HepG2 (cell line): ENCODE results near the gene CSMD2.

Source experiments
- ATF1 ChIP-seq: IDR thresholded peaks from 2 replicates; pipeline ENCODE4 v1.6.1; 2016; ENCODE audit warnings: mild to moderate bottlenecking, control low read depth
- JUND ChIP-seq: sonication (generic); formaldehyde crosslinking; IDR thresholded peaks from 2 replicates; pipeline ENCODE4 v1.8.0; 2022; ENCODE audit warnings: mild to moderate bottlenecking, missing genetic modification reagents
- PAX8 ChIP-seq: sonication (generic); formaldehyde crosslinking; IDR thresholded peaks from 2 replicates; pipeline ENCODE4 v1.8.0; 2022; ENCODE audit warnings: mild to moderate bottlenecking, missing genetic modification reagents, borderline replicate concordance
- RAD21 ChIP-seq: fragments of 450-650 bp; formaldehyde crosslinking; IDR thresholded peaks from 2 replicates; pipeline ENCODE4 v1.5.0; 2020; ENCODE audit warnings: mild to moderate bottlenecking
- TCF7L2 ChIP-seq: IDR thresholded peaks from 2 replicates; pipeline ENCODE4 v1.6.1; 2011; ENCODE audit warnings: mild to moderate bottlenecking, low read depth, low read length, moderate library complexity
- ZFX ChIP-seq: sonication (generic); formaldehyde crosslinking; IDR thresholded peaks from 2 replicates; pipeline ENCODE4 v1.4.0; 2020; ENCODE audit warnings: mild to moderate bottlenecking, low read depth, missing genetic modification reagents, moderate library complexity
- ZNF251 ChIP-seq: sonication (generic); formaldehyde crosslinking; IDR thresholded peaks from 2 replicates; pipeline ENCODE4 v1.9.0; 2021; ENCODE audit warnings: mild to moderate bottlenecking, missing genetic modification reagents
- ZNF333 ChIP-seq: sonication (generic); formaldehyde crosslinking; IDR thresholded peaks from 2 replicates; pipeline ENCODE4 v1.4.0; 2020; ENCODE audit warnings: mild to moderate bottlenecking, missing genetic modification reagents, borderline replicate concordance
- ZZZ3 ChIP-seq: sonication (generic); formaldehyde crosslinking; IDR thresholded peaks from 2 replicates; pipeline ENCODE4 v1.4.0; 2020; ENCODE audit warnings: missing genetic modification reagents, mild to moderate bottlenecking, borderline replicate concordance
- TF ChIP-seq, protein P1 (sequence below): sonication (generic); formaldehyde crosslinking; IDR thresholded peaks from 2 replicates; pipeline ENCODE4 v1.4.0; 2020; ENCODE audit warnings: missing genetic modification reagents
- TF ChIP-seq, protein P2 (sequence below): sonication (generic); formaldehyde crosslinking; IDR thresholded peaks from one replicate; pipeline ENCODE4 v1.5.1; 2020; ENCODE audit warnings: mild to moderate bottlenecking, missing genetic modification reagents; ENCODE audit errors: not compliant biosample characterization
- TF ChIP-seq, protein P3 (sequence below): sonication (generic); formaldehyde crosslinking; IDR thresholded peaks from 2 replicates; pipeline ENCODE4 v1.8.1; 2023; ENCODE audit warnings: missing genetic modification reagents, mild to moderate bottlenecking, borderline replicate concordance
- TF ChIP-seq, protein P4 (sequence below): sonication (generic); formaldehyde crosslinking; IDR thresholded peaks from 2 replicates; pipeline ENCODE4 v1.5.0; 2020; ENCODE audit warnings: mild to moderate bottlenecking, missing genetic modification reagents, moderate library complexity

- TF ChIP-seq TCF7L2 (no peak), JUND (CRISPR knock-in tag) (no peak), ATF1 (CRISPR knock-in tag) (no peak), ZFX (CRISPR knock-in tag) (no peak), ZNF333 (CRISPR knock-in tag) (no peak), ZZZ3 (CRISPR knock-in tag) (no peak), RAD21 (CRISPR knock-in tag) (no peak), ZNF251 (CRISPR knock-in tag) (no peak), PAX8 (CRISPR knock-in tag) (no peak)
- TF ChIP-seq, protein P1, sequence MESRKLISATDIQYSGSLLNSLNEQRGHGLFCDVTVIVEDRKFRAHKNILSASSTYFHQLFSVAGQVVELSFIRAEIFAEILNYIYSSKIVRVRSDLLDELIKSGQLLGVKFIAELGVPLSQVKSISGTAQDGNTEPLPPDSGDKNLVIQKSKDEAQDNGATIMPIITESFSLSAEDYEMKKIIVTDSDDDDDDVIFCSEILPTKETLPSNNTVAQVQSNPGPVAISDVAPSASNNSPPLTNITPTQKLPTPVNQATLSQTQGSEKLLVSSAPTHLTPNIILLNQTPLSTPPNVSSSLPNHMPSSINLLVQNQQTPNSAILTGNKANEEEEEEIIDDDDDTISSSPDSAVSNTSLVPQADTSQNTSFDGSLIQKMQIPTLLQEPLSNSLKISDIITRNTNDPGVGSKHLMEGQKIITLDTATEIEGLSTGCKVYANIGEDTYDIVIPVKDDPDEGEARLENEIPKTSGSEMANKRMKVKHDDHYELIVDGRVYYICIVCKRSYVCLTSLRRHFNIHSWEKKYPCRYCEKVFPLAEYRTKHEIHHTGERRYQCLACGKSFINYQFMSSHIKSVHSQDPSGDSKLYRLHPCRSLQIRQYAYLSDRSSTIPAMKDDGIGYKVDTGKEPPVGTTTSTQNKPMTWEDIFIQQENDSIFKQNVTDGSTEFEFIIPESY = no peak
- TF ChIP-seq, protein P2, sequence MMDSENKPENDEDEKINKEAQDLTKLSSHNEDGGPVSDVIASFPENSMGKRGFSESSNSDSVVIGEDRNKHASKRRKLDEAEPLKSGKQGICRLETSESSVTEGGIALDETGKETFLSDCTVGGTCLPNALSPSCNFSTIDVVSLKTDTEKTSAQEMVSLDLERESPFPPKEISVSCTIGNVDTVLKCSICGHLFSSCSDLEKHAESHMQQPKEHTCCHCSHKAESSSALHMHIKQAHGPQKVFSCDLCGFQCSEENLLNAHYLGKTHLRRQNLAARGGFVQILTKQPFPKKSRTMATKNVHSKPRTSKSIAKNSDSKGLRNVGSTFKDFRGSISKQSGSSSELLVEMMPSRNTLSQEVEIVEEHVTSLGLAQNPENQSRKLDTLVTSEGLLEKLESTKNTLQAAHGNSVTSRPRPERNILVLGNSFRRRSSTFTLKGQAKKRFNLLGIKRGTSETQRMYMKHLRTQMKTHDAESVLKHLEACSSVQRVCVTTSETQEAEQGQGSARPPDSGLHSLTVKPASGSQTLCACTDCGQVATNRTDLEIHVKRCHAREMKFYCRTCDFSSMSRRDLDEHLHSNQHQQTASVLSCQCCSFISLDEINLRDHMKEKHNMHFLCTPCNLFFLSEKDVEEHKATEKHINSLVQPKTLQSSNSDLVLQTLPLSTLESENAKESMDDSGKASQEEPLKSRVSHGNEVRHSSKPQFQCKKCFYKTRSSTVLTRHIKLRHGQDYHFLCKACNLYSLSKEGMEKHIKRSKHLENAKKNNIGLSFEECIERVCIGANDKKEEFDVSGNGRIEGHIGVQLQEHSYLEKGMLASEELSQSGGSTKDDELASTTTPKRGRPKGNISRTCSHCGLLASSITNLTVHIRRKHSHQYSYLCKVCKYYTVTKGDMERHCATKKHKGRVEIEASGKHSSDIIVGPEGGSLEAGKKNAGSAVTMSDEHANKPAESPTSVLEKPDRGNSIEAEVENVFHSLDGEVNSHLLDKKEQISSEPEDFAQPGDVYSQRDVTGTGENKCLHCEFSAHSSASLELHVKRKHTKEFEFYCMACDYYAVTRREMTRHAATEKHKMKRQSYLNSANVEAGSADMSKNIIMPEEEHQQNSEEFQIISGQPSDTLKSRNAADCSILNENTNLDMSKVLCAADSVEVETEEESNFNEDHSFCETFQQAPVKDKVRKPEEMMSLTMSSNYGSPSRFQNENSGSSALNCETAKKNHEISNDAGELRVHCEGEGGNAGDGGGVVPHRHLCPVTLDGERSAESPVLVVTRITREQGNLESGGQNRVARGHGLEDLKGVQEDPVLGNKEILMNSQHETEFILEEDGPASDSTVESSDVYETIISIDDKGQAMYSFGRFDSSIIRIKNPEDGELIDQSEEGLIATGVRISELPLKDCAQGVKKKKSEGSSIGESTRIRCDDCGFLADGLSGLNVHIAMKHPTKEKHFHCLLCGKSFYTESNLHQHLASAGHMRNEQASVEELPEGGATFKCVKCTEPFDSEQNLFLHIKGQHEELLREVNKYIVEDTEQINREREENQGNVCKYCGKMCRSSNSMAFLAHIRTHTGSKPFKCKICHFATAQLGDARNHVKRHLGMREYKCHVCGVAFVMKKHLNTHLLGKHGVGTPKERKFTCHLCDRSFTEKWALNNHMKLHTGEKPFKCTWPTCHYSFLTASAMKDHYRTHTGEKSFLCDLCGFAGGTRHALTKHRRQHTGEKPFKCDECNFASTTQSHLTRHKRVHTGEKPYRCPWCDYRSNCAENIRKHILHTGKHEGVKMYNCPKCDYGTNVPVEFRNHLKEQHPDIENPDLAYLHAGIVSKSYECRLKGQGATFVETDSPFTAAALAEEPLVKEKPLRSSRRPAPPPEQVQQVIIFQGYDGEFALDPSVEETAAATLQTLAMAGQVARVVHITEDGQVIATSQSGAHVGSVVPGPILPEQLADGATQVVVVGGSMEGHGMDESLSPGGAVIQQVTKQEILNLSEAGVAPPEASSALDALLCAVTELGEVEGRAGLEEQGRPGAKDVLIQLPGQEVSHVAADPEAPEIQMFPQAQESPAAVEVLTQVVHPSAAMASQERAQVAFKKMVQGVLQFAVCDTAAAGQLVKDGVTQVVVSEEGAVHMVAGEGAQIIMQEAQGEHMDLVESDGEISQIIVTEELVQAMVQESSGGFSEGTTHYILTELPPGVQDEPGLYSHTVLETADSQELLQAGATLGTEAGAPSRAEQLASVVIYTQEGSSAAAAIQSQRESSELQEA (CRISPR knock-in tag) = no peak
- TF ChIP-seq, protein P3, sequence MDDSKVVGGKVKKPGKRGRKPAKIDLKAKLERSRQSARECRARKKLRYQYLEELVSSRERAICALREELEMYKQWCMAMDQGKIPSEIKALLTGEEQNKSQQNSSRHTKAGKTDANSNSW = no peak
- TF ChIP-seq, protein P4, sequence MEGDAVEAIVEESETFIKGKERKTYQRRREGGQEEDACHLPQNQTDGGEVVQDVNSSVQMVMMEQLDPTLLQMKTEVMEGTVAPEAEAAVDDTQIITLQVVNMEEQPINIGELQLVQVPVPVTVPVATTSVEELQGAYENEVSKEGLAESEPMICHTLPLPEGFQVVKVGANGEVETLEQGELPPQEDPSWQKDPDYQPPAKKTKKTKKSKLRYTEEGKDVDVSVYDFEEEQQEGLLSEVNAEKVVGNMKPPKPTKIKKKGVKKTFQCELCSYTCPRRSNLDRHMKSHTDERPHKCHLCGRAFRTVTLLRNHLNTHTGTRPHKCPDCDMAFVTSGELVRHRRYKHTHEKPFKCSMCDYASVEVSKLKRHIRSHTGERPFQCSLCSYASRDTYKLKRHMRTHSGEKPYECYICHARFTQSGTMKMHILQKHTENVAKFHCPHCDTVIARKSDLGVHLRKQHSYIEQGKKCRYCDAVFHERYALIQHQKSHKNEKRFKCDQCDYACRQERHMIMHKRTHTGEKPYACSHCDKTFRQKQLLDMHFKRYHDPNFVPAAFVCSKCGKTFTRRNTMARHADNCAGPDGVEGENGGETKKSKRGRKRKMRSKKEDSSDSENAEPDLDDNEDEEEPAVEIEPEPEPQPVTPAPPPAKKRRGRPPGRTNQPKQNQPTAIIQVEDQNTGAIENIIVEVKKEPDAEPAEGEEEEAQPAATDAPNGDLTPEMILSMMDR (CRISPR knock-in tag) = no peak
Observed at GRCh38 chr1:33828059-33828458, 337.0 kb downstream of the CSMD2 start.
